Tibial artery (tissue), 4 donors: ENCODE results near the gene KRTAP10-9.
"Not testable (repeated sequence)": the region's sequence is repeated elsewhere in the genome, so short reads cannot be mapped to it uniquely, and the experiment has no call there.

Source experiments
- DNase-seq, 2 donors: peaks; one replicate each; pipeline ENCODE4 v3.0.0-alpha.2; 2019
- H3K27ac ChIP-seq, 2 donors: fragments of 200-600 bp; sonication (generic) in 1 of 2; 1 replicate in 1 of 2; 2 replicates in 1 of 2; pipeline ENCODE4 v1.5.1; 2018 to 2019; ENCODE audit warnings: mild to moderate bottlenecking in 1 of 2
- H3K27me3 ChIP-seq, 2 donors: fragments of 200-600 bp; sonication (generic) in 1 of 2; one replicate each; pipeline versions ENCODE4 v1.5.1 to v1.6.0; 2016 to 2019
- H3K36me3 ChIP-seq, 3 donors: fragments of 200-600 bp; sonication (generic) in 2 of 3; one replicate each; pipeline ENCODE4 v1.5.1; 2016 to 2019; ENCODE audit warnings: mild to moderate bottlenecking in 2 of 3
- H3K4me1 ChIP-seq, 4 donors: fragments of 200-600 bp; sonication (generic) in 2 of 4; 1 replicate in 3 of 4; 2 replicates in 1 of 4; pipeline ENCODE4 v1.5.1; 2016 to 2019
- H3K4me3 ChIP-seq, 2 donors: fragments of 200-600 bp; sonication (generic) in 1 of 2; 1 replicate in 1 of 2; 2 replicates in 1 of 2; pipeline ENCODE4 v1.5.1; 2018 to 2019; ENCODE audit warnings: mild to moderate bottlenecking in 2 of 2
- H3K9me3 ChIP-seq, 3 donors: fragments of 200-600 bp; sonication (generic) in 1 of 3; one replicate each; pipeline ENCODE4 v1.5.1; 2016 to 2019
- intact Hi-C: fragments of 100-400 bp; cut with DNase I; formaldehyde crosslinking; loops from one replicate; pipeline ENCODE4 v1.15.0; 2023; ENCODE audit warnings: low total_unique reads
- TF ChIP-seq, protein P1 (sequence below), 2 experiments: fragments of 200-600 bp in 1 of 2; fragments of 450-650 bp in 1 of 2; IDR thresholded peaks; one replicate each; pipeline ENCODE4 v1.5.1; 2017 to 2019; ENCODE audit warnings: antibody characterized with exemption in 2 of 2, mild to moderate bottlenecking in 1 of 2, moderate library complexity in 1 of 2

Gene KRTAP10-9, protein sequence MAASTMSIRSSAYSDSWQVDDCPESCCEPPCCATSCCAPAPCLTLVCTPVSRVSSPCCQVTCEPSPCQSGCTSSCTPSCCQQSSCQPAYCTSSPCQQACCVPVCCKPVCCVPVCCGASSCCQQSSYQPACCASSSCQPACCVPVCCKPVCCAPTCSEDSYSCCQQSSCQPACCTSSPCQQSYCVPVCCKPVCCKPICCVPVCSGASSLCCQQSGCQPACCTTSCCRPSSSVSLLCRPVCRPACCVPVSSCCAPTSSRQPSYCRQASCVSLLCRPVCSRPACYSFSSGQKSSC

DNA sequence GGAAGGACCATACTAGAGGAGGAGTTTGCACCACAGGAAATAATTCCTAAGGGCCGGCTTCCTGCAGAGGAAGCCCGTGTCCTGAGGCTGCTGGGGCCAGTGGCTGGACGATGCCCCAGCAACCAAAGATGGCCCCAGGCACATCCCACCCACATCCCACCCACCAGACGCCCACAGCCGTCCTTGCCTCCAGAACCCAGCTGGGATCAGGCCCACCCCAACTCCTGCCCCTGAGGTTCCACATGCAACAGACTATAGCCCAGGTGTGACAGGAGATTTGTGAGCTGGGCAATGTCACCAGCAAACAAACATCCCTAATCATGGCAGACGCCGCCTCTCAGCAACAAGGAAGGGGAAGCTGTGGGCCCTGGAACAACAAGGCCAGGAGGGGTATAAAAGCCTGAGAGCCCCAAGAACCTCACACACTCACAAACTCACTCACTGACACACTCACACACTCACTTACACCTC lies at the start of gene KRTAP10-9:
Gene KRTAP10-9 (plus strand): TSS at position 421 of the 471 bp plus-strand sequence. CDS start 79 bp downstream, outside the sequence.
- H3K27ac ChIP-seq: no peak within 1 kb of the TSS
- H3K27me3 ChIP-seq: peaks cover 0 to 27% of the 10 kb centered on the region in 2 donors
- intact Hi-C loops: no loop called here
- no peaks in the 10 kb centered on the region for H3K4me1 ChIP-seq
- H3K4me3 ChIP-seq: no peak within 1 kb of the TSS
- TF ChIP-seq, protein P1, sequence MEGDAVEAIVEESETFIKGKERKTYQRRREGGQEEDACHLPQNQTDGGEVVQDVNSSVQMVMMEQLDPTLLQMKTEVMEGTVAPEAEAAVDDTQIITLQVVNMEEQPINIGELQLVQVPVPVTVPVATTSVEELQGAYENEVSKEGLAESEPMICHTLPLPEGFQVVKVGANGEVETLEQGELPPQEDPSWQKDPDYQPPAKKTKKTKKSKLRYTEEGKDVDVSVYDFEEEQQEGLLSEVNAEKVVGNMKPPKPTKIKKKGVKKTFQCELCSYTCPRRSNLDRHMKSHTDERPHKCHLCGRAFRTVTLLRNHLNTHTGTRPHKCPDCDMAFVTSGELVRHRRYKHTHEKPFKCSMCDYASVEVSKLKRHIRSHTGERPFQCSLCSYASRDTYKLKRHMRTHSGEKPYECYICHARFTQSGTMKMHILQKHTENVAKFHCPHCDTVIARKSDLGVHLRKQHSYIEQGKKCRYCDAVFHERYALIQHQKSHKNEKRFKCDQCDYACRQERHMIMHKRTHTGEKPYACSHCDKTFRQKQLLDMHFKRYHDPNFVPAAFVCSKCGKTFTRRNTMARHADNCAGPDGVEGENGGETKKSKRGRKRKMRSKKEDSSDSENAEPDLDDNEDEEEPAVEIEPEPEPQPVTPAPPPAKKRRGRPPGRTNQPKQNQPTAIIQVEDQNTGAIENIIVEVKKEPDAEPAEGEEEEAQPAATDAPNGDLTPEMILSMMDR (IDR thresholded peaks at IDR 0.05): no peak
- no peak for DNase-seq
- H3K36me3 ChIP-seq: no peaks in the 10 kb centered on the region
- peaks cover 10 to 37% (median 17%) of the 10 kb centered on the region in 3 donors for H3K9me3 ChIP-seq

DNA sequence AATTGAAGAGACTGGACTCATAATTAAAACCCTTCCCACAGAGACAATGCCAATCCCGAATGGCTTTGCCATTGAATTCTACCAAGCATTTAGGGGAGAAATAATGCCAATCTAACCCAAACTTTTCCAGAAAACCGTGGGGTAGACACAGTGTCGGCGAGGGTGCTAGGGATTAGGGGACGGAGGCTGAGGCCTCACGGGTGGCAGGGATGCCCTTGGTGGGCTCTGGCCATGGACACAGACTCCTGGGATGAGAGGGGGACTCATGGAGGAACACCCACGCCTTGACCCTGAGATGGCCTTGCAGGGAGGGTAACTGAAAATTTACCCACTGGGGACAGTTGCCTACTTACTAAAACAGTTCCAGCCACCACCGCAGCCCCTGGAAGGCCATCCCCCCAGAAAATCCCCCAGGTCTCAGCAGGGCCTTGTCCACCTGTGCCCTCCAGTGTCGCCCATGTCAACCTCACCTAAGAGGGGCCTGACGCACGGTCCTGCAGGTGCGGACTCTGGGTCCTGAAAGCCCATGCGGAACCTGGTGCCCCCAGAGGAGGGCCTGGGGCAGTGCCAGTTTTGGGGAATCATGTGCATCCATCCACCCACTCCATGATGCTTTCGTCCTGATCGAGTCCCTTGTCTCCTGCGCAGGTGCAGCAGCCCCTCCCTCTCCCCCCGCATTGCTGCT lies 48.4 kb upstream of the KRTAP10-9 start:
- Histone ChIP-seq H3K4me3 (no peak overlapping the region), H3K27ac (no peak overlapping the region), H3K27me3 (peaks cover 0 to 24% of the 10 kb centered on the region in 2 donors), H3K9me3 (peaks cover 0 to 43% (median 30%) of the 10 kb centered on the region in 3 donors), H3K4me1 (no peaks in the 10 kb centered on the region), H3K36me3 (no peaks in the 10 kb centered on the region)
- intact Hi-C loops: no loop called here
- peak in 1 of 2 donors; percentile 55 for DNase-seq
- TF ChIP-seq, protein P1 (IDR thresholded peaks at IDR 0.05): no peak

DNA sequence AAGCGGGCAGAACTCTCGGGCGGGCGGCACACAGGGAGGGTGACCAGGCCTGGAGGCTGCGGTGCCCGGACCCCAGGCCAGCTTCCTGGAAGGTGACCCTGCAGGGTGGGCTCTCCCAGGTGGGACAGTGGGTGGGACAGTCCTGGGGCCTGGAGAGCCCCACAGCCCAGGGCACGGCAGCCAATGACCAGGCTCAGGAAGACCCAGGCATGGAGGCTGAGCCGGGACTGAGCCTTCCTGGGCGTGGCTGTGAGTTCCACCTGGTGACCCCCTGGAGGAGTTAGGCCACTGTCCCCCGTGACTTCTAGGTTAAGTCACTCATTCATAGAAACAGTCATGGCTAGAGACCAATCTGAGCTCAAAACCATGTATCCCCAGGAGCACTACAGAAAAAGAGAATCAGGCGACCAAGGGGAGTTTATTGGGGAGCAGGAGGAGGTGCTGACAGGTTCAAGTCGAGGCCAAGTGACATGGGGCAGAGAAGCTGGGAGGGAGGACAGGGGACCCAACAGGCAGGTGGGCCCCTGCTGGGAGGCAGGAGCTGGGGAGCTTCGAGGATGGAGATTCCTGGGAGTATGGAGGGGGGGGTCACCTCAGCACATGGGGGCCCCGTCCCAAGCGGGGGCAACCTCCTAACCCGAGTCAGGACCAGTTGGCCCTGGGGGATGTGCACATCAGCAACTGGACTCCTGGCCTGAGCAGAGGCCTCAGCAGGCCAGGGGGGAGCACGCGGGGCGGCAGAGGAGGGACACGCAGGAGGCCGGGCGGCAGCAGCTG lies 47.6 kb upstream of the KRTAP10-9 start:
- H3K4me1 ChIP-seq: no peaks in the 10 kb centered on the region

DNA sequence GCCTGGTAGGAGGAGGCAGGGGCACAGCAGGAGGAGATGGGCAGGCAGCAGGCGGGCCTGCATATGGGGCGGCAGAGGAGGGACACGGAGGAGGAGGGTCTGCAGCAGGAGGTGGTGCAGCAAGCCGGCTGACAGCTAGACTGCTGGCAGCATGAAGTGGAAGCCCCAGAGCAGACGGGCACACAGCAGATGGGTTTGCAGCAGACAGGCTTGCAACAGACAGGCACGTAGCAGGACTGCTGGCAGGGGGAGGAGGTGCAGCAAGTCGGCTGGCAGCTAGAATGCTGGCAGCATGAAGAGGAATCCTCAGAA lies 47.1 kb upstream of the KRTAP10-9 start:
- H3K36me3 ChIP-seq: no peaks in the 10 kb centered on the region
- H3K4me3 ChIP-seq: no peak overlapping the region
- TF ChIP-seq, protein P1 (IDR thresholded peaks at IDR 0.05): no peak
- no peaks in the 10 kb centered on the region for H3K4me1 ChIP-seq
- no peak overlapping the region for H3K27ac ChIP-seq
- intact Hi-C loops: no loop called here
- peaks cover 0 to 20% of the 10 kb centered on the region in 2 donors for H3K27me3 ChIP-seq
- peak in 1 of 2 donors; percentile 48 for DNase-seq
- peaks cover 0 to 43% (median 30%) of the 10 kb centered on the region in 3 donors for H3K9me3 ChIP-seq

More for the DNA sequence above, 47.6 kb upstream of the KRTAP10-9 start:
- H3K27ac ChIP-seq: no peak overlapping the region
- DNase-seq: peak in 1 of 2 donors; percentile 48
- peaks cover 0 to 22% of the 10 kb centered on the region in 2 donors for H3K27me3 ChIP-seq
- no peak overlapping the region for H3K4me3 ChIP-seq
- H3K9me3 ChIP-seq: peaks cover 0 to 43% (median 30%) of the 10 kb centered on the region in 3 donors
- no peaks in the 10 kb centered on the region for H3K36me3 ChIP-seq
- TF ChIP-seq, protein P1 (IDR thresholded peaks at IDR 0.05): no peak
- intact Hi-C loops: no loop called here

DNA sequence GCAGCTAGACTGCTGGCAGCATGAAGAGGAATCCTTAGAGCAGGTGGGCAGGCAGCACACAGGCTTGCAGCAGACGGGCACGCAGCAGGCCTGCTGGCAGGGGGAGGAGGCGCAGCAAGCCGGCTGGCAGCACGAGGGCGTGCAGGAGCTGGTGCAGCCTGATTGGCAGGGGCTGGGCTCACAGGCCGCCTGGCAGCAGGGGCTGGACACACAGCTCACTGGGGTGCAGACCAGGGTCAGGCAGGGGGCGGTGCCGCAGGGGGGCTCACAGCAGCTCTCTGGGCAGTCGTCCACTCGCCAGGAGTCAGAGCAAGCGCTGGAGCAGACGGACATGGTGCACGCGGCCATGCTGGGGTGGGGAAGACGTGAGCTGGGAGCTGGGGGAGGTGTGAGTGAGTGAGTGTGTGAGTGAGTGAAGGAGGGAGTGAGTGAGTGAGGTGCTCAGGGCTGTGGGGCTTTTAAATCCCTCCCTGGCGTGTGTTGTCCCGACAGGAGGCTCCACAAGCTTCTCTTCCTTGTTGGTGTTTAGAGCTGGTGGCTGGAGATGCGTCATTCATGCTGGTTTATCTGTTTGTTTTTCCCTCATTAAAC lies 46.6 kb upstream of the KRTAP10-9 start, which contains the start of gene KRTAP10-5:
Gene KRTAP10-5 (minus strand): TSS at position 374 of the 591 bp plus-strand sequence. CDS start 26 bp downstream, at position 348.
- H3K36me3 ChIP-seq, H3K4me1 ChIP-seq, intact Hi-C loops, H3K27ac ChIP-seq, H3K4me3 ChIP-seq, DNase-seq: not testable (repeated sequence)
- Histone ChIP-seq H3K9me3 (peaks cover 0 to 43% (median 30%) of the 10 kb centered on the region in 3 donors), H3K27me3 (peaks cover 0 to 15% of the 10 kb centered on the region in 2 donors)
